Panc1 (cell line): ENCODE measurements around the gene HNRNPAB. TPM values are rescaled to one million over a fixed set of nuclear protein-coding genes. Genes with fewer than 3 reads are reported as not detected.
"Not testable (repeated sequence)": the region's sequence is repeated elsewhere in the genome, so short reads cannot be mapped to it uniquely, and the experiment has no call there.

Source experiments
- ATAC-seq: fragments of 200-7000 bp; cut with Tn5 transposase; 2 replicates; pipeline ENCODE4 v1.9.1; 2020; ENCODE audit warnings: mild to moderate bottlenecking, moderate library complexity
- BruUV-seq: library from RNA; stranded (reverse); fragments of 400-500 nt; replicated peaks from 2 replicates; lab custom pipeline; 2021; lab: Mats Ljungman, UMichigan
- CTCF ChIA-PET: fragments of 300-600 bp; sonication (Branson Sonifier 250); formaldehyde crosslinking; loops from one replicate; lab custom pipeline; 2022; ENCODE audit warnings: antibody characterized with exemption; lab: Charles Lee
- POLR2A ChIA-PET: fragments of 300-600 bp; sonication (Branson Sonifier 250); formaldehyde crosslinking; loops from one replicate; lab custom pipeline; 2022; ENCODE audit warnings: antibody characterized with exemption; lab: Charles Lee
- DNase-seq: peaks from one replicate; pipeline ENCODE4 v3.0.0-alpha.2; 2010; ENCODE audit warnings: low read depth, low spot score
- H3K27ac ChIP-seq: 2 replicates; pipeline ENCODE4 v1.5.1; 2011; ENCODE audit warnings: mild to moderate bottlenecking, low read length, inconsistent platforms
- H3K27me3 ChIP-seq: fragments of 200-500 bp; sonication (Bioruptor generic); 2 replicates; pipeline ENCODE4 v1.6.0; 2014; ENCODE audit warnings: low read length, inconsistent platforms; ENCODE audit not compliant: control insufficient read depth, insufficient read depth
- H3K36me3 ChIP-seq: fragments of 200-500 bp; sonication (Bioruptor generic); 2 replicates; pipeline ENCODE4 v1.5.1; 2014; ENCODE audit warnings: inconsistent platforms, mild to moderate bottlenecking, low read length, moderate library complexity; ENCODE audit not compliant: control insufficient read depth, insufficient read depth
- H3K4me1 ChIP-seq: 2 replicates; pipeline ENCODE4 v1.5.1; 2011; ENCODE audit warnings: inconsistent platforms, mild to moderate bottlenecking, low read length, moderate library complexity; ENCODE audit not compliant: control insufficient read depth, insufficient read depth
- H3K4me3 ChIP-seq, 2 experiments: 2 replicates each; pipeline ENCODE4 v1.5.1; 2011 to 2012; ENCODE audit warnings: low read depth in 2 of 2, low read length in 2 of 2, mild to moderate bottlenecking in 2 of 2, inconsistent platforms in 1 of 2, moderate library complexity in 1 of 2
- H3K9me3 ChIP-seq: fragments of 200-500 bp; sonication (Bioruptor generic); 2 replicates; pipeline ENCODE4 v1.5.1; 2014; ENCODE audit warnings: low read depth, mild to moderate bottlenecking, inconsistent platforms, low read length, moderate library complexity; ENCODE audit not compliant: control insufficient read depth, insufficient read depth
- CTCF ChIP-seq: fragments of 450-650 bp; IDR thresholded peaks from 2 replicates; pipeline ENCODE4 v1.5.1; 2017; ENCODE audit warnings: mild to moderate bottlenecking
- POLR2AphosphoS5 ChIP-seq: IDR thresholded peaks from 2 replicates; pipeline ENCODE4 v1.6.1; 2012; ENCODE audit warnings: mild to moderate bottlenecking, low read depth, low read length, moderate library complexity
- SIN3A ChIP-seq: IDR thresholded peaks from 2 replicates; pipeline ENCODE4 v1.6.1; 2012; ENCODE audit warnings: low read depth, mild to moderate bottlenecking, low read length, moderate library complexity, borderline replicate concordance; ENCODE audit not compliant: insufficient read depth
- TCF7L2 ChIP-seq: IDR thresholded peaks from 2 replicates; pipeline ENCODE4 v1.6.1; 2011; ENCODE audit warnings: mild to moderate bottlenecking, low read depth, low read length, inconsistent platforms
- in situ Hi-C: cut with HindIII; loops from 2 replicates; pipeline ENCODE4 v1.10.0; 2016; ENCODE audit warnings: low sequenced_read_pairs, low pct_unique_long_range_greater_than_20kb
- intact Hi-C: fragments of 100-400 bp; cut with micrococcal nuclease; formaldehyde crosslinking; loops from one replicate; pipeline ENCODE4 v1.10.0; 2022; ENCODE audit not compliant: unreplicated experiment
- total RNA-seq: library from RNA; stranded (reverse); gene quantifications from one replicate; pipeline ENCODE4 v1.2.1, GENCODE V29; 2021; ENCODE audit not compliant: unreplicated experiment
- TF ChIP-seq, protein P1 (sequence below), 2 experiments: IDR thresholded peaks; 2 replicates each; pipeline ENCODE4 v1.6.1; 2011 to 2012; ENCODE audit warnings: low read depth in 2 of 2, control low read depth in 1 of 2, low read length in 1 of 2, mild to moderate bottlenecking in 1 of 2, moderate library complexity in 1 of 2; ENCODE audit not compliant: insufficient read depth in 1 of 2

Gene HNRNPAB
- total RNA-seq, 1 experiment from 2014 or later = 273 TPM

GRCh38 chr5:178196986-178197385 is 7.3 kb upstream of the HNRNPAB start:
- CTCF ChIA-PET = interaction anchor here (0.5 to 0.6 kb wide), 2 partner anchors 47 to 136 kb away, joined by 3 to 11 read pairs; no protein-coding TSS in a partner anchor

GRCh38 chr5:178198151-178198550 is 6.2 kb upstream of the HNRNPAB start:
- H3K27me3 ChIP-seq, H3K36me3 ChIP-seq, ATAC-seq, BruUV-seq, CTCF ChIA-PET, H3K9me3 ChIP-seq, H3K27ac ChIP-seq, intact Hi-C loops, H3K4me1 ChIP-seq, POLR2A ChIA-PET, in situ Hi-C loops, DNase-seq, H3K4me3 ChIP-seq: not testable (repeated sequence)

More at GRCh38 chr5:178196986-178197385, 7.3 kb upstream of the HNRNPAB start:
- DNase-seq (no peak), ATAC-seq (peak; percentile 65; the same call in 1 of the 2 replicates)
- POLR2A ChIA-PET = no interaction called here
- peaks cover 8% of the 10 kb centered on the region; the same call in 1 of the 2 replicates for H3K4me1 ChIP-seq
- H3K27ac ChIP-seq = no peak overlapping the region
- in situ Hi-C loops = no loop called here
- no peaks in the 10 kb centered on the region for H3K36me3 ChIP-seq
- TF ChIP-seq CTCF (peak; percentile 76; the same call in 1 of the 2 replicates), SIN3A (no peak)
- intact Hi-C loops = no loop called here
- no peaks in the 10 kb centered on the region for H3K9me3 ChIP-seq
- no peak overlapping the region for H3K4me3 ChIP-seq
- no peaks in the 10 kb centered on the region for H3K27me3 ChIP-seq
- BruUV-seq = no TSS peak

DNA sequence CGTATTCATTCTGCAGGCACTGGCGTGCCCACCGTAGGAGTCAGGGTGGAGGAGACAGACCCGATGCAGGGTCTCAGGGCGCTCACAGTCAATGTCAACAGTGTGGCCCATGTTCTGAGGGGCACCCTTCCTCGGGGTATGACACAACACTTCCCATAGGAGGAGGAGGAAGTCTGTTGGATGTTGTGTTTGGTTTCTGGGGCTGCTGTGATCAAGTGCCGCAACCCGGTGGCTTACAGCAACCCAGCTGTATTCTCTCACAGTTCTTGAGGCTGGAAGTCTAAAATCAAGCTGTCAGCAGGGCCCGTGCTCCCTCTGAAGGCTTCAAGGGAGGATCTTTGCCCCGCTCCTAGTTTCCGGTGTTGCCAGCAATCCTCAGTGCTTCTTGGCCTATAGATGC is 5.6 kb upstream of the HNRNPAB start:
- H3K9me3 ChIP-seq = no peaks in the 10 kb centered on the region
- no TSS peak for BruUV-seq
- no peaks in the 10 kb centered on the region for H3K27me3 ChIP-seq
- peaks cover 9% of the 10 kb centered on the region; the same call in 1 of the 2 replicates for H3K4me1 ChIP-seq
- POLR2A ChIA-PET = no interaction called here
- H3K36me3 ChIP-seq = no peaks in the 10 kb centered on the region
- in situ Hi-C loops (no loop called here), intact Hi-C loops (no loop called here)
- CTCF ChIA-PET = no interaction called here
- H3K4me3 ChIP-seq = no peak overlapping the region
- H3K27ac ChIP-seq = no peak overlapping the region
- TF ChIP-seq TCF7L2 (no peak), POLR2AphosphoS5 (no peak), SIN3A (no peak), CTCF (no peak)
- TF ChIP-seq, protein P1, sequence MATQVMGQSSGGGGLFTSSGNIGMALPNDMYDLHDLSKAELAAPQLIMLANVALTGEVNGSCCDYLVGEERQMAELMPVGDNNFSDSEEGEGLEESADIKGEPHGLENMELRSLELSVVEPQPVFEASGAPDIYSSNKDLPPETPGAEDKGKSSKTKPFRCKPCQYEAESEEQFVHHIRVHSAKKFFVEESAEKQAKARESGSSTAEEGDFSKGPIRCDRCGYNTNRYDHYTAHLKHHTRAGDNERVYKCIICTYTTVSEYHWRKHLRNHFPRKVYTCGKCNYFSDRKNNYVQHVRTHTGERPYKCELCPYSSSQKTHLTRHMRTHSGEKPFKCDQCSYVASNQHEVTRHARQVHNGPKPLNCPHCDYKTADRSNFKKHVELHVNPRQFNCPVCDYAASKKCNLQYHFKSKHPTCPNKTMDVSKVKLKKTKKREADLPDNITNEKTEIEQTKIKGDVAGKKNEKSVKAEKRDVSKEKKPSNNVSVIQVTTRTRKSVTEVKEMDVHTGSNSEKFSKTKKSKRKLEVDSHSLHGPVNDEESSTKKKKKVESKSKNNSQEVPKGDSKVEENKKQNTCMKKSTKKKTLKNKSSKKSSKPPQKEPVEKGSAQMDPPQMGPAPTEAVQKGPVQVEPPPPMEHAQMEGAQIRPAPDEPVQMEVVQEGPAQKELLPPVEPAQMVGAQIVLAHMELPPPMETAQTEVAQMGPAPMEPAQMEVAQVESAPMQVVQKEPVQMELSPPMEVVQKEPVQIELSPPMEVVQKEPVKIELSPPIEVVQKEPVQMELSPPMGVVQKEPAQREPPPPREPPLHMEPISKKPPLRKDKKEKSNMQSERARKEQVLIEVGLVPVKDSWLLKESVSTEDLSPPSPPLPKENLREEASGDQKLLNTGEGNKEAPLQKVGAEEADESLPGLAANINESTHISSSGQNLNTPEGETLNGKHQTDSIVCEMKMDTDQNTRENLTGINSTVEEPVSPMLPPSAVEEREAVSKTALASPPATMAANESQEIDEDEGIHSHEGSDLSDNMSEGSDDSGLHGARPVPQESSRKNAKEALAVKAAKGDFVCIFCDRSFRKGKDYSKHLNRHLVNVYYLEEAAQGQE (IDR thresholded peaks at IDR 0.05; ENCODE audit: insufficient read depth in 1 of 2, low read depth in 2 of 2, low read length in 1 of 2) = no peak
- ATAC-seq (no peak), DNase-seq (no peak)
